Measurements from ENCODE around the gene PARP1.

DNA sequence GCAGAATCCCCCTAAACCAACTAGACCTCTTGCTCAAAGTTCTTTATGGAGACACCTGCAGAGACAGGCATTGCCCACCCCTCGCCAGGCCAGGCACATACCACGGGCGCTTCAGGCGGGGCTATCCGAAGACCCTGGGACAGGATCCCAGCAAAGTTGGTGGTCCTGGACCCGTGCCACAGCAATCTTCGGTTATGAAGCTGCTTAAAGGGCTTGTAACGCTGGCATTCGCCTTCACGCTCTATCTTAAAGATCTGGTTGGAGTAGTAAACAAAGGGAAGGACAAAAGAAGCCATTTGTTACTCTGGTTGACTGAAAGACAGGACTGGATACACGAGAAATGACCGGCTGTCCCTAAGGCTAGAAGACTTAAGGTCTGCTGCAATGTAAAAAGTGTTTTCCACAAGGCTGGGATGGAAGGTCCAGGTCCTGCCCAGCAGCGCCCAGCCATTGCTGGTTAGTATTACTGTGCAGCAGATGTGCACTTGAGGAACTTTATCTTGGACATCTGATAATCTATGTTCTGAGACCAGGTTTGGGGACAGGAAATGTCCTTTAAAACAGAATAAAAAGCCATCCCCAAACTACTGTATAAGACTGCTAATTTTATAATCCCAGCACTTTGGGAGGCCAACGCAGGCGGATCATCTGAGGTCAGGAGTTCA is 42.9 kb downstream of the PARP1 start:
- TF ChIP-seq, protein P1, sequence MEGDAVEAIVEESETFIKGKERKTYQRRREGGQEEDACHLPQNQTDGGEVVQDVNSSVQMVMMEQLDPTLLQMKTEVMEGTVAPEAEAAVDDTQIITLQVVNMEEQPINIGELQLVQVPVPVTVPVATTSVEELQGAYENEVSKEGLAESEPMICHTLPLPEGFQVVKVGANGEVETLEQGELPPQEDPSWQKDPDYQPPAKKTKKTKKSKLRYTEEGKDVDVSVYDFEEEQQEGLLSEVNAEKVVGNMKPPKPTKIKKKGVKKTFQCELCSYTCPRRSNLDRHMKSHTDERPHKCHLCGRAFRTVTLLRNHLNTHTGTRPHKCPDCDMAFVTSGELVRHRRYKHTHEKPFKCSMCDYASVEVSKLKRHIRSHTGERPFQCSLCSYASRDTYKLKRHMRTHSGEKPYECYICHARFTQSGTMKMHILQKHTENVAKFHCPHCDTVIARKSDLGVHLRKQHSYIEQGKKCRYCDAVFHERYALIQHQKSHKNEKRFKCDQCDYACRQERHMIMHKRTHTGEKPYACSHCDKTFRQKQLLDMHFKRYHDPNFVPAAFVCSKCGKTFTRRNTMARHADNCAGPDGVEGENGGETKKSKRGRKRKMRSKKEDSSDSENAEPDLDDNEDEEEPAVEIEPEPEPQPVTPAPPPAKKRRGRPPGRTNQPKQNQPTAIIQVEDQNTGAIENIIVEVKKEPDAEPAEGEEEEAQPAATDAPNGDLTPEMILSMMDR (IDR thresholded peaks at IDR 0.05) = no peak
- TF ChIP-seq EZH2 (IDR thresholded peaks at IDR 0.05; ENCODE audit: borderline replicate concordance, insufficient read depth, low read depth, low read length, poor library complexity, severe bottlenecking) = no peak
